HG02938 (cell line): Measurements from ENCODE around the gene TMEM266.

Experiments
- ATAC-seq: cut with Tn5 transposase; IDR thresholded peaks from one replicate; pipeline ENCODE4 v1.9.1; 2021; ENCODE audit warnings: mild to moderate bottlenecking, moderate library complexity; ENCODE audit not compliant: unreplicated experiment

The TMEM266 gene

GRCh38 chr15:76123031-76123430 lies 63.2 kb downstream of the TMEM266 start:
- ATAC-seq: no peak

GRCh38 chr15:76127169-76127568 lies 67.4 kb downstream of the TMEM266 start:
- ATAC-seq: no peak

GRCh38 chr15:76127880-76128279 lies 68.1 kb downstream of the TMEM266 start:
- ATAC-seq: no peak

DNA sequence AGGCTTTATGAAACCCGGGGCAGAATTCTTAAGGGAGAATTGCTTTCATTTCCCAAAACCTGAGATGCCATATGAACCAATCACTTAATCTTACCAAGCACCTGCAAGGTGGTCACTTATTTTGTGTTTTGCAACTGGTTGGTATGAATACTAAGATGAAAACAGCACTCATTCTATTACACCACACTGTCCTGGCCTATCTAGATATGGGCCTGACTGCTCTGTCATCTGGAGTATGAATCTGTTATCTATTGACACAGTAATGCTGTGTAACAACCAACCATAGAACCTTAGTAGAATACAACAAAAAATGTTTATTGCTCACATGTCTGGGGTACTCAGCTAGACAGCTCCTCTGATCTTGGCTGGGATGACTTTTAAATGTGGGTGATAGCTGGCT lies 74.8 kb downstream of the TMEM266 start:
- ATAC-seq: no peak

GRCh38 chr15:76135516-76135915 lies 75.7 kb downstream of the TMEM266 start:
- ATAC-seq: no peak

DNA sequence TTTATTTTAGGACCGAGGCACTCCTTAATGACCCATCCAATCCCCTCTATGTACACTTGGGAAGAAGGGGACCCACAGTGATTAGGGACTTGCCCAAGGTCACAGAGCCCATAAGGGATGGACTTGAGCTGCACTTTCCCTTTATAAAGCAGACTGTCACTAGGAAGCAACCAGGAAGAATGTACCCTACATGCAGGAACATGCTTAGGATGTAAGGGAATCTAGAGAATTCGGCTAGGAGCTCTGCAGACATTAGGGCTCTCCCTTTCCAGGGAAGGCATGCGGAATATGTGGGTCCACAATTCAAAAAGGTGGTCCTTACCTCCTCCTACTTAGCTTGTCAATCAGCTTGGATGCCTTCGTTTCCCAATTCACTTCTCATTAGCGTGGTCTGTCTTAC lies 78.7 kb downstream of the TMEM266 start:
- ATAC-seq: no peak

- ATAC-seq: peak; percentile 65
Measured at GRCh38 chr15:76139368-76140073, 79.7 kb downstream of the TMEM266 start.

DNA sequence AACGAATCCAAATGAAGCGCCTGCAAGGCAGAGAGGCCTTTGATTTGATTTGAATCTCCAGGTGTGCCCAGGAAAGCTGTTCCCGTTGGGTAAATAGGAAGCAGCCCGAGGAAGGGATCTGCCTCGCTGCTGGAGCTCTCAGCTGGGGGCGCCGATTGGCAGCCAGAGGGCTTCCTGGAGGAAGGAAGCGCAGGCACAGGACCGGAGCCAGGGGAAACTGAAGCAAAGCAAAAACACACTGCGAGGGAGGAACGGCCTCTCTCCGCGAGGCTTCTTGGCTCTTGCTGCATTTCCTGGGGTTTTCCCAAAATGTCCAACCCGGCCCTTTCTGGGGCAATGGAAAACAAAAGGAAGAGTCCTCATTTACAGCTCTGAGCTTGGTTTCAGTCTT lies 80.3 kb downstream of the TMEM266 start:
- no peak for ATAC-seq

DNA sequence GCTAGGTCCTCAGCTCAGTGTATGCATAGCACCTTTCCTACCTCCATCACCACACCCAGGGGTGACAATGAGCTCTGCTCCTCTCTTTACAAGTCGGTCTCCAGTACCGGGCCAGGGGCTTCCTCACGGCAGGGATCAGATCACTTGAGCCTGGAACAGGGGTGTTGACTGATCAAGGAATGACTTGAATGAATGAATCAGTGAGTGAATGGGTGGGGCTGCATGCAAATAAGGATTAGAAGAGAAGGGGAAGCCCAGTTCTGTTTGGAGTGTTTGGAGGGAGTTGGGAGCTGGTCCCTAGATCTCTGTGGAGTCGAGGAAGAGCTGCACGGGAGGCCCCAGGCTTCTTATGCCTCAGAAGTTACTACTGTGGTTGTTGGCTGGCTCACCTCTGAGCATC lies 87.0 kb downstream of the TMEM266 start:
- no peak for ATAC-seq

- ATAC-seq: no peak
Measured at GRCh38 chr15:76147906-76148570, 88.3 kb downstream of the TMEM266 start.

DNA sequence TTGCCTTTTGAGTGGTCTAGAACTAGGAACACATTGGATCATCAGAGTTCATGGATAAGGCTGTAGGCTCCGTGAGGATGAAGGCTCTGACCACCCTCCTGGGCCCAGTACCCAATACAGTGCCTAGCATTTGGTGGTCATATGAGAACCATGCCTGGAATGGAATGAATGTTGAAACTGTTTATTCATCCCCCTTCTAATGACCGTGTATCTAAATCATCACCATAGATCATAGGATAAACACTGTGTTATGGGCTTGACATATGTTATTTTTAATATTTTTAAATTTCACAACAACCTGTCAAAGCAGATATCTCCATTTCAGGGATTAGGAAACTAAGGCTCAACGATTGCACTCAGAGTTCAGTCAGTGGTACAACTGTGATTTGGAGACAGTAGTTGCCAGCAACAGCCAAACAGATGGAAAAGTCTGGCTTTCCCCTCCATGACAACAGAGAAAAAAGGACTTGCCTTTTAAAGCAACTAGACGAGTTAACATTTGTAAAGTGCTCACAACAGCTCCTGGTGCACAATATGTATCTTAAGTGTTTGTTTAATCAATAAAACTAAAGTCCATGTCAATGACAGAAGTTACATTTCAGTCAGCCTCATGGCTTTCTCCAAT lies 89.6 kb downstream of the TMEM266 start:
- no peak for ATAC-seq

- ATAC-seq: no peak
Measured at GRCh38 chr15:76150513-76150912, 90.7 kb downstream of the TMEM266 start.

DNA sequence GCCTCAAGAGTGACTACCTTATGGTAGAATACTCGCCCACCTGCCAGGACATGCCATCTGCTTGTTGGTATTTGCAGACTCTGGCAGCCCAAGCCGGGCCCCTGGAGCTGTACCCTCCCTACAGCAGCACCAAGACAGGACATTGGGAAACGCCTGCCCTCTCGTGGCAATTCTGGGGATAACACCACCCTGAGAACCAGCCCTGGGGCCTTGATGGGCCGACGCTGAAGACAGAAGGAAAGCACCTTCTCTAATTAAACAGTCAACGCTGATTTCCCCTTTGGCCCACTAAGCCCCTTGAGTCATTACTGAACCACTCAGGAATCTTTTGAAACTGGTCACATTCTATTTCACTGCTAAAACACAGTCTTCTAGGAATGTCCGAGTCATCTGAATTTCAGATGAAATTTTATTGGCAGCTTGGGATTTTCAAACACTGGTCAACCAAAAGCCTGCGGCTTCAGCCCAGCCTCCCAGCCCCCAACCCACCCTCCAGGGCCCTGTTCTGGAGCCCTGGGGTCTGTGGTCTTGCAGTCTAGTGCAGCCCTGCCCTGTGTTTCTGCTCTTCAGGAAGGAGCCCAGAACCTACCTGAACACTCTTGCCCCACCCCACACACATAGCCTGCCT lies 91.3 kb downstream of the TMEM266 start:
- ATAC-seq: peak; percentile 89

- ATAC-seq: no peak
Measured at GRCh38 chr15:76151599-76151974, 91.8 kb downstream of the TMEM266 start.

GRCh38 chr15:76152197-76152596 lies 92.4 kb downstream of the TMEM266 start:
- ATAC-seq: no peak

GRCh38 chr15:76153241-76154197 lies 93.7 kb downstream of the TMEM266 start:
- ATAC-seq: no peak

DNA sequence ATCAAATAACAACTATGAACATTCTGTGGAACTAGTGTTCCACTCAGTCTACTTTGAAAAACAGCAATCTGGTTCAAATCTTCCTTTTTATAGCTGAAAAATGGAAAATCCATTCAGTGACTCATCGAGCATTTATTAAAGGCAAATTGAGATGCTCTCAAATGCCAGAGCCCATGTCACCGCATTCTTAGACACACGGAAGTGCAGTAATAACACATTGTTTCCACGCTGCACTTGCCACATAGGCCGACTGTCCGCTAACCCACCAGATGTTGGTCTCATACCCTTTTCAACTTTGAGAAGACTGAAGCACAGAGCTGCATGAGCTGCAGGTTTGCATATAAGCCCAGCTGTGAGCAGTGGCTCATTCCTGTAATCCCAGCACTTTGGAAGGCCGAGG lies 95.9 kb downstream of the TMEM266 start:
- no peak for ATAC-seq

- ATAC-seq: no peak
Measured at GRCh38 chr15:76158226-76158625, 98.4 kb downstream of the TMEM266 start.

DNA sequence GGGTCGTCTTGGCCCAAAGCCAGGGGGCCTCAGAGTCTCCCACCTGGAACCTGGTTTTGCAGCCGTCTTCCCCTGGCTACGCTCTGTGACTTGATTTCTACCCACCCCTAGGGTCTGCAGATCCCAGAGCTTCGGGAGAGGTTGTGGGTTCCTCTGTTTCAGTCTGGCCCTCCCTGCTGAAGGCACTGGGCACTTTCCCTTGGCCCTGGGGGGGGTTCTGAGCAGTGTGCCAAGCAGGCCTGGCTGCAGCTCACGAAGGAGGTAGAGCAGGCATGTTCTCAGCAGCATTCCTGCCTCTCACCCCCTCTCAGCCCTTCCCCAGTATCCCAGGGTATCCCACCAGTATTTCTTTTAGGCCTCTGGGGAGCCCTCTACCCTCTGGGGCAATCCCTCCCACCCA lies 99.0 kb downstream of the TMEM266 start:
- no peak for ATAC-seq

- ATAC-seq: no peak
Measured at GRCh38 chr15:76159282-76159681, 99.5 kb downstream of the TMEM266 start.
